Measurements from ENCODE around the gene STK38. TPM values are rescaled to one million over a fixed set of nuclear protein-coding genes. Genes with fewer than 3 reads are reported as not detected.

Gene STK38
- total and polyA plus RNA-seq, 2 of the 8 experiments (the other 6 are each of a cell fraction or from before 2014, with no cell fraction given): 8.1 to 19.8 TPM

GRCh38 chr6:36493319-36493718 lies 54.0 kb downstream of the STK38 start:
- Histone ChIP-seq H3K4me1 (replicated peaks in 1 of 4; ENCODE audit: control insufficient read depth in 3 of 4, insufficient read depth in 4 of 4, low read length in 3 of 4) (peaks cover 0 to 7% (median 3%) of the 10 kb centered on the region in 4 experiments; a peak in 2 of 7 replicates), H2AFZ (ENCODE audit: low read length) (no peak overlapping the region), H3K4me3 (ENCODE audit: extremely low read depth in 1 of 4, insufficient read depth in 2 of 4, low read depth in 3 of 4, low read length in 4 of 4) (no peak overlapping the region), H3K4ac (replicated peaks; ENCODE audit: insufficient read length, low read depth, low read length) (no peak overlapping the region), H3K56ac (replicated peaks; ENCODE audit: insufficient read length, low read depth, low read length) (no peak overlapping the region), H4K5ac (ENCODE audit: insufficient read length, low read depth, low read length) (no peak overlapping the region), H3K14ac (ENCODE audit: insufficient read length) (no peak overlapping the region), H3K27ac (ENCODE audit: low read depth, low read length) (0 out of 2 replicates have a peak overlapping the region, but pooled peaks have one; percentile 29), H3K36me3 (ENCODE audit: control insufficient read depth in 2 of 4, insufficient read depth in 4 of 4, low read length in 3 of 4) (peaks cover 1 to 29% (median 17%) of the 10 kb centered on the region in 4 experiments; a peak in 6 of 8 replicates), H3K23ac (ENCODE audit: insufficient read length) (no peak overlapping the region), H3K9ac (replicated peaks in 1 of 4; ENCODE audit: extremely low read depth in 1 of 4, low read depth in 3 of 4, low read length in 3 of 4) (no peak overlapping the region), H3K79me2 (ENCODE audit: control insufficient read depth in 1 of 2, insufficient read depth in 2 of 2, low read length in 2 of 2) (no peaks in the 10 kb centered on the region), H3K23me2 (ENCODE audit: low read depth, low read length) (no peaks in the 10 kb centered on the region), H4K91ac (replicated peaks; ENCODE audit: insufficient read length, low read length) (no peak overlapping the region), H2BK20ac (ENCODE audit: low read length) (no peak overlapping the region), H4K20me1 (replicated peaks in 1 of 2; ENCODE audit: control insufficient read depth in 1 of 2, insufficient read depth in 2 of 2, low read length in 2 of 2) (no peaks in the 10 kb centered on the region), H3K4me2 (ENCODE audit: insufficient read depth in 1 of 2, low read depth in 2 of 2, low read length in 2 of 2) (no peak overlapping the region), H3K9me3 (ENCODE audit: insufficient read depth in 2 of 2, low read depth in 1 of 2, low read length in 1 of 2) (no peaks in the 10 kb centered on the region), H3K27me3 (replicated peaks in 1 of 4; ENCODE audit: control insufficient read depth in 3 of 4, extremely low read depth in 1 of 4, insufficient read depth in 3 of 4, low read length in 3 of 4) (no peaks in the 10 kb centered on the region), H4K8ac (ENCODE audit: extremely low read depth, insufficient read depth, low read length) (no peak overlapping the region), H2BK5ac (ENCODE audit: low read depth, low read length) (no peak overlapping the region), H2BK12ac (ENCODE audit: low read depth, low read length) (no peak overlapping the region), H3K79me1 (ENCODE audit: low read depth, low read length) (no peaks in the 10 kb centered on the region), H2BK120ac (replicated peaks; ENCODE audit: low read depth, low read length) (no peak overlapping the region), H2BK15ac (ENCODE audit: low read length) (no peak overlapping the region), H2AK5ac (ENCODE audit: low read depth, low read length) (no peak overlapping the region), H3K18ac (ENCODE audit: extremely low read depth, low read length) (no peak overlapping the region)
- POLR2A ChIA-PET (ENCODE audit: partially characterized antibody): interaction anchor here (1.5 to 1.8 kb wide), 3 partner anchors 9 to 113 kb away, joined by 5 to 6 read pairs (median 6); no protein-coding TSS in a partner anchor
- CTCF ChIA-PET (ENCODE audit: partially characterized antibody): interaction anchor here (0.7 to 1.4 kb wide), 2 partner anchors 11 to 50 kb away, joined by 3 read pairs; no protein-coding TSS in a partner anchor
- no peak for FAIRE-seq
- 85% methylated on average over 6 of the region's 6 CpGs; no CpG with 5 or more reads in 1 of the 2 experiments for WGBS, 2 experiments (ENCODE audit: extremely low coverage in 1 of 2, insufficient coverage in 1 of 2, insufficient read length in 1 of 2, insufficient replicate concordance in 2 of 2, low coverage in 1 of 2, low lambda C conversion rate in 2 of 2, missing lambda C conversion rate in 1 of 2)
- no peak for DNase-seq (ENCODE audit: low read depth in 1 of 2, low spot score in 2 of 2)
- TF ChIP-seq E2F6 (IDR thresholded peaks at IDR 0.05) (no peak), SIRT6 (IDR thresholded peaks at IDR 0.05; ENCODE audit: low read length) (no peak), SUZ12 (IDR thresholded peaks at IDR 0.05; ENCODE audit: low read length) (no peak), SIN3A (conservative IDR thresholded peaks at IDR 0.05 in 1 of 2, IDR thresholded peaks at IDR 0.05 in 1 of 2; ENCODE audit: low read depth in 1 of 2, low read length in 2 of 2) (no peak), NRF1 (IDR thresholded peaks at IDR 0.05; ENCODE audit: low read depth, low read length) (no peak), TCF12 (IDR thresholded peaks at IDR 0.05; ENCODE audit: low read depth, low read length) (no peak), BCL11A (IDR thresholded peaks at IDR 0.05; ENCODE audit: low read depth in 2 of 2, low read length in 2 of 2) (no peak), PHF8 (conservative IDR thresholded peaks at IDR 0.05; ENCODE audit: low read depth, low read length) (no peak), CHD2 (IDR thresholded peaks at IDR 0.05; ENCODE audit: low read length) (no peak), MAX (IDR thresholded peaks at IDR 0.05) (no peak), GTF2F1 (IDR thresholded peaks at IDR 0.05; ENCODE audit: borderline replicate concordance, low read depth, low read length) (no peak), ATF3 (IDR thresholded peaks at IDR 0.05; ENCODE audit: insufficient read depth, low read depth, low read length) (no peak)

Measured in H1 (cell line).